Breast epithelium (tissue), 3 donors: Measurements from ENCODE around the gene SORBS2.

Experiments used
- POLR2A ChIP-seq: fragments of 450-650 bp; IDR thresholded peaks from one replicate; pipeline ENCODE4 v1.6.1; 2016; ENCODE audit warnings: antibody characterized with exemption, mild to moderate bottlenecking, moderate library complexity
- POLR2AphosphoS5 ChIP-seq, 3 donors: sonication (generic); formaldehyde crosslinking; IDR thresholded peaks; one replicate each; pipeline ENCODE4 v1.6.1; 2017; ENCODE audit warnings: antibody characterized with exemption in 3 of 3
- TF ChIP-seq, protein P1 (sequence below), 3 donors: fragments of 450-650 bp; IDR thresholded peaks; one replicate each; pipeline ENCODE4 v1.5.1; 2016 to 2017; ENCODE audit warnings: antibody characterized with exemption in 3 of 3, mild to moderate bottlenecking in 3 of 3, moderate library complexity in 3 of 3

DNA sequence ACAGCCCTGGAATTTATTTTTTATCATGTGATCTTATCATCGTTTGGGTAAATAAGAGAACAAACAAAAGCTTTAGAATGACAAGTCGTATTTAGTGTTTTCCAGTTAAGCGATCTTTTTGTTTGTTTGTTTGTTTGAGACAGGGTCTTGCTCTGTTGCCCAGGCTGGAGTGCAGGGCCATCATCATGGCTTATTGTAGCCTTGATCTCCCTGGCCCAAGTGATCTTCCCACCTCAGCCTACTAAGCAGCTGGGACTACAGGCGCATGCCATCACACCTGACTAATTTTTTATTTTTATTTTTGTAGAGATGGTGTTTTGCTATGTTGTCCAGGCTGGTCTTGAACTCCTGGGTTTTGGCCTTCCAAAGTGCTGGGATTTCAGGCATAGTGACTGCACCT, 219.6 kb downstream of the SORBS2 start:
- TF ChIP-seq POLR2AphosphoS5 (IDR thresholded peaks at IDR 0.05) (no peak), POLR2A (no peak)
- TF ChIP-seq, protein P1, sequence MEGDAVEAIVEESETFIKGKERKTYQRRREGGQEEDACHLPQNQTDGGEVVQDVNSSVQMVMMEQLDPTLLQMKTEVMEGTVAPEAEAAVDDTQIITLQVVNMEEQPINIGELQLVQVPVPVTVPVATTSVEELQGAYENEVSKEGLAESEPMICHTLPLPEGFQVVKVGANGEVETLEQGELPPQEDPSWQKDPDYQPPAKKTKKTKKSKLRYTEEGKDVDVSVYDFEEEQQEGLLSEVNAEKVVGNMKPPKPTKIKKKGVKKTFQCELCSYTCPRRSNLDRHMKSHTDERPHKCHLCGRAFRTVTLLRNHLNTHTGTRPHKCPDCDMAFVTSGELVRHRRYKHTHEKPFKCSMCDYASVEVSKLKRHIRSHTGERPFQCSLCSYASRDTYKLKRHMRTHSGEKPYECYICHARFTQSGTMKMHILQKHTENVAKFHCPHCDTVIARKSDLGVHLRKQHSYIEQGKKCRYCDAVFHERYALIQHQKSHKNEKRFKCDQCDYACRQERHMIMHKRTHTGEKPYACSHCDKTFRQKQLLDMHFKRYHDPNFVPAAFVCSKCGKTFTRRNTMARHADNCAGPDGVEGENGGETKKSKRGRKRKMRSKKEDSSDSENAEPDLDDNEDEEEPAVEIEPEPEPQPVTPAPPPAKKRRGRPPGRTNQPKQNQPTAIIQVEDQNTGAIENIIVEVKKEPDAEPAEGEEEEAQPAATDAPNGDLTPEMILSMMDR (IDR thresholded peaks at IDR 0.05): no peak
